ENCODE results near the gene GORASP2. TPM values are rescaled to one million over a fixed set of nuclear protein-coding genes. Genes with fewer than 3 reads are reported as not detected.

GORASP2 gene
- total and polyA plus RNA-seq, 2 of the 8 experiments (the other 6 are each of a cell fraction or from before 2014, with no cell fraction given): 86.8 to 214 TPM

DNA sequence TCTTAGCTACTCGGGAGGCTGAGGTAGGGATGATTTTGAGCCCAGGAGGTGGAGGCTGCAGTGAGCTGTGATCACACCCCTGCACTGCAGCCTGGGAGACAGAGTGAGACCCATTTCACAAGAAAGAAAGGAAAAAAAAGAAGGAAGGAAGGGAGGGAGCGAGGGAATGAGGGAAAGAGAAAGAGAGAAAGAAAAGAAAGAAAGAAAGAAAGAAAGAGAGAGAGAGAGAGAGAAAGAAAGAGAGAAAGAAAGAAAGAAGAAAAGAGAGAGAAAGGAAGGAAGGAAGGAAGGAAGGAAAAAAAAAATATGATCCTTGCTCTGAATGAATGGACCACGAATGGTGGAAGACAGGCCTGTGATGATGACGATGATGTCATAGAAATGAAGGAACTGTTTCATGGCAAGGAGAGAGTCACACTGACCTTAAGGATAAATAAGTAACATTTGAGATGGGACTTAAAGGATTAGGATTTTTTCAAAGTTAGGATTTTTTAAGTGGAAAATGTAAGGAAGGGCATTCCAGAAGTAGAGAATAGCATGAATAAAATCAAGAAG is 2.2 kb upstream of the GORASP2 start:
- H4K20me1 ChIP-seq (replicated peaks in 1 of 2; ENCODE audit: control insufficient read depth in 1 of 2, insufficient read depth in 2 of 2, low read length in 2 of 2): peaks cover 0 to 5% of the 10 kb centered on the region in 2 experiments
- peaks cover 8 to 9% of the 10 kb centered on the region in 2 experiments; a peak in 3 of 4 replicates for H3K9me3 ChIP-seq (ENCODE audit: insufficient read depth in 2 of 2, low read depth in 1 of 2, low read length in 1 of 2)
- no peak overlapping the region for H3K4ac ChIP-seq (replicated peaks; ENCODE audit: insufficient read length, low read depth, low read length)
- H2BK5ac ChIP-seq (ENCODE audit: low read depth, low read length): no peak overlapping the region
- ChIA-PET POLR2A (ENCODE audit: partially characterized antibody) (interaction anchor here (0.7 kb wide), 1 partner anchor 39 kb away, joined by 4 read pairs; no protein-coding TSS in a partner anchor), CTCF (ENCODE audit: partially characterized antibody) (interaction anchor here (0.7 to 1.6 kb wide), 2 partner anchors 21 to 1130 kb away, joined by 3 to 5 read pairs; no protein-coding TSS in a partner anchor)
- peaks cover 3% of the 10 kb centered on the region for H3K23me2 ChIP-seq (ENCODE audit: low read depth, low read length)
- H4K91ac ChIP-seq (replicated peaks; ENCODE audit: insufficient read length, low read length): no peak overlapping the region
- H3K23ac ChIP-seq (ENCODE audit: insufficient read length): no peak overlapping the region
- no peak overlapping the region for H4K5ac ChIP-seq (ENCODE audit: insufficient read length, low read depth, low read length)
- 87% methylated on average over 4 of the region's 4 CpGs; no CpG with 5 or more reads in 1 of the 2 experiments for WGBS, 2 experiments (ENCODE audit: extremely low coverage in 1 of 2, insufficient coverage in 1 of 2, insufficient read length in 1 of 2, insufficient replicate concordance in 2 of 2, low coverage in 1 of 2, low lambda C conversion rate in 2 of 2, missing lambda C conversion rate in 1 of 2)
- H3K4me2 ChIP-seq (ENCODE audit: insufficient read depth in 1 of 2, low read depth in 2 of 2, low read length in 2 of 2): no peak overlapping the region
- H3K36me3 ChIP-seq (ENCODE audit: control insufficient read depth in 2 of 4, insufficient read depth in 4 of 4, low read length in 3 of 4): no peaks in the 10 kb centered on the region
- H3K56ac ChIP-seq (replicated peaks; ENCODE audit: insufficient read length, low read depth, low read length): no peak overlapping the region
- no peak overlapping the region for H2AFZ ChIP-seq (ENCODE audit: low read length)
- H2BK20ac ChIP-seq (ENCODE audit: low read length): no peak overlapping the region
- H2BK120ac ChIP-seq (replicated peaks; ENCODE audit: low read depth, low read length): no peak overlapping the region
- no peak overlapping the region for H3K9ac ChIP-seq (replicated peaks in 1 of 4; ENCODE audit: extremely low read depth in 1 of 4, low read depth in 3 of 4, low read length in 3 of 4)
- no peak overlapping the region for H4K8ac ChIP-seq (ENCODE audit: extremely low read depth, insufficient read depth, low read length)
- H3K4me1 ChIP-seq (replicated peaks in 1 of 4; ENCODE audit: control insufficient read depth in 3 of 4, insufficient read depth in 4 of 4, low read length in 3 of 4): peaks cover 5 to 18% (median 6%) of the 10 kb centered on the region in 4 experiments; a peak in 6 of 7 replicates
- no peaks in the 10 kb centered on the region for H3K79me1 ChIP-seq (ENCODE audit: low read depth, low read length)
- no peaks in the 10 kb centered on the region for H3K27me3 ChIP-seq (replicated peaks in 1 of 4; ENCODE audit: control insufficient read depth in 3 of 4, extremely low read depth in 1 of 4, insufficient read depth in 3 of 4, low read length in 3 of 4)
- no peak overlapping the region for H3K18ac ChIP-seq (ENCODE audit: extremely low read depth, low read length)
- no peak overlapping the region for H3K4me3 ChIP-seq (ENCODE audit: extremely low read depth in 1 of 4, insufficient read depth in 2 of 4, low read depth in 3 of 4, low read length in 4 of 4)
- no peak for FAIRE-seq
- H2BK15ac ChIP-seq (ENCODE audit: low read length): no peak overlapping the region
- no peak overlapping the region for H2AK5ac ChIP-seq (ENCODE audit: low read depth, low read length)
- no peak for DNase-seq (ENCODE audit: low read depth in 1 of 2, low spot score in 2 of 2)
- TF ChIP-seq KDM1A (IDR thresholded peaks at IDR 0.05; ENCODE audit: borderline replicate concordance, low read length) (no peak), TEAD4 (IDR thresholded peaks at IDR 0.05; ENCODE audit: low read depth, low read length) (no peak), EGR1 (IDR thresholded peaks at IDR 0.05; ENCODE audit: borderline replicate concordance, low read depth, low read length) (no peak), SP4 (IDR thresholded peaks at IDR 0.05; ENCODE audit: low read length) (no peak), GABPA (IDR thresholded peaks at IDR 0.05; ENCODE audit: borderline replicate concordance, insufficient read depth, low read length) (no peak)
- TF ChIP-seq, protein P1, sequence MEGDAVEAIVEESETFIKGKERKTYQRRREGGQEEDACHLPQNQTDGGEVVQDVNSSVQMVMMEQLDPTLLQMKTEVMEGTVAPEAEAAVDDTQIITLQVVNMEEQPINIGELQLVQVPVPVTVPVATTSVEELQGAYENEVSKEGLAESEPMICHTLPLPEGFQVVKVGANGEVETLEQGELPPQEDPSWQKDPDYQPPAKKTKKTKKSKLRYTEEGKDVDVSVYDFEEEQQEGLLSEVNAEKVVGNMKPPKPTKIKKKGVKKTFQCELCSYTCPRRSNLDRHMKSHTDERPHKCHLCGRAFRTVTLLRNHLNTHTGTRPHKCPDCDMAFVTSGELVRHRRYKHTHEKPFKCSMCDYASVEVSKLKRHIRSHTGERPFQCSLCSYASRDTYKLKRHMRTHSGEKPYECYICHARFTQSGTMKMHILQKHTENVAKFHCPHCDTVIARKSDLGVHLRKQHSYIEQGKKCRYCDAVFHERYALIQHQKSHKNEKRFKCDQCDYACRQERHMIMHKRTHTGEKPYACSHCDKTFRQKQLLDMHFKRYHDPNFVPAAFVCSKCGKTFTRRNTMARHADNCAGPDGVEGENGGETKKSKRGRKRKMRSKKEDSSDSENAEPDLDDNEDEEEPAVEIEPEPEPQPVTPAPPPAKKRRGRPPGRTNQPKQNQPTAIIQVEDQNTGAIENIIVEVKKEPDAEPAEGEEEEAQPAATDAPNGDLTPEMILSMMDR (IDR thresholded peaks at IDR 0.05; ENCODE audit: control extremely low read depth in 1 of 3, insufficient read depth in 1 of 3, low read depth in 1 of 3, low read length in 3 of 3): no peak
- TF ChIP-seq, protein P2, sequence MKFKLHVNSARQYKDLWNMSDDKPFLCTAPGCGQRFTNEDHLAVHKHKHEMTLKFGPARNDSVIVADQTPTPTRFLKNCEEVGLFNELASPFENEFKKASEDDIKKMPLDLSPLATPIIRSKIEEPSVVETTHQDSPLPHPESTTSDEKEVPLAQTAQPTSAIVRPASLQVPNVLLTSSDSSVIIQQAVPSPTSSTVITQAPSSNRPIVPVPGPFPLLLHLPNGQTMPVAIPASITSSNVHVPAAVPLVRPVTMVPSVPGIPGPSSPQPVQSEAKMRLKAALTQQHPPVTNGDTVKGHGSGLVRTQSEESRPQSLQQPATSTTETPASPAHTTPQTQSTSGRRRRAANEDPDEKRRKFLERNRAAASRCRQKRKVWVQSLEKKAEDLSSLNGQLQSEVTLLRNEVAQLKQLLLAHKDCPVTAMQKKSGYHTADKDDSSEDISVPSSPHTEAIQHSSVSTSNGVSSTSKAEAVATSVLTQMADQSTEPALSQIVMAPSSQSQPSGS (IDR thresholded peaks at IDR 0.05; ENCODE audit: low read length): no peak
- peaks cover 12 to 24% of the 10 kb centered on the region in 2 experiments for H3K79me2 ChIP-seq (ENCODE audit: control insufficient read depth in 1 of 2, insufficient read depth in 2 of 2, low read length in 2 of 2)
- H3K14ac ChIP-seq (ENCODE audit: insufficient read length): no peak overlapping the region
- H3K27ac ChIP-seq (ENCODE audit: low read depth, low read length): no peak overlapping the region
- H2BK12ac ChIP-seq (ENCODE audit: low read depth, low read length): no peak overlapping the region

Data from H1 (cell line).